ENCODE data around the gene GJC3.

DNA sequence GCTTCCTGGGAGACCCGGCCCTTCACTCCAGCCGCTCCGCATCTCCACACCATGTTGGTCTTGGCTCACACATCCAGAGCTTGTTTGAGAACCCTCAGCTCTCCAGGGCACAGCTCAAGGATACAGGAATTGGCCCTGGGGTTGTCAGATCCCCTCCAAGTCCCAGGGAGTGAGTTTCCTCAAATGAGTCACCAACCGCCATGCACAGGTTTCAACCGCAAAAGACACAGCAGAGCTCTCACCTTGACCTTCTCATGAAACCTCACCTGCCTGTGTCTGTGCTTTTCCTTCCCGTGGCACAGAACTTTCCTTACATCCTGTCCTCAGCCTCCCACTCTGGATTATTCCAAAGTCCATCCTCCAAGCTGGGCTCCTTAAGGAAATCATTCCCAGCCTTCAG lies 25.8 kb upstream of the GJC3 start:
- TF ChIP-seq, protein P1, sequence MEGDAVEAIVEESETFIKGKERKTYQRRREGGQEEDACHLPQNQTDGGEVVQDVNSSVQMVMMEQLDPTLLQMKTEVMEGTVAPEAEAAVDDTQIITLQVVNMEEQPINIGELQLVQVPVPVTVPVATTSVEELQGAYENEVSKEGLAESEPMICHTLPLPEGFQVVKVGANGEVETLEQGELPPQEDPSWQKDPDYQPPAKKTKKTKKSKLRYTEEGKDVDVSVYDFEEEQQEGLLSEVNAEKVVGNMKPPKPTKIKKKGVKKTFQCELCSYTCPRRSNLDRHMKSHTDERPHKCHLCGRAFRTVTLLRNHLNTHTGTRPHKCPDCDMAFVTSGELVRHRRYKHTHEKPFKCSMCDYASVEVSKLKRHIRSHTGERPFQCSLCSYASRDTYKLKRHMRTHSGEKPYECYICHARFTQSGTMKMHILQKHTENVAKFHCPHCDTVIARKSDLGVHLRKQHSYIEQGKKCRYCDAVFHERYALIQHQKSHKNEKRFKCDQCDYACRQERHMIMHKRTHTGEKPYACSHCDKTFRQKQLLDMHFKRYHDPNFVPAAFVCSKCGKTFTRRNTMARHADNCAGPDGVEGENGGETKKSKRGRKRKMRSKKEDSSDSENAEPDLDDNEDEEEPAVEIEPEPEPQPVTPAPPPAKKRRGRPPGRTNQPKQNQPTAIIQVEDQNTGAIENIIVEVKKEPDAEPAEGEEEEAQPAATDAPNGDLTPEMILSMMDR (IDR thresholded peaks at IDR 0.05): no peak
- TF ChIP-seq POLR2A (IDR thresholded peaks at IDR 0.05): no peak

Measured in Peyer's patch (tissue), 4 donors.